Hepatocyte (in vitro differentiated cells): Measurements from ENCODE around the gene PDE11A.
"Not testable (repeated sequence)": the region's sequence is repeated elsewhere in the genome, so short reads cannot be mapped to it uniquely, and the experiment has no call there.

Experiments
- CTCF ChIP-seq: fragments of 200-600 bp; sonication (generic); IDR thresholded peaks from 2 replicates; pipeline ENCODE4 v1.5.1; 2016; ENCODE audit warnings: antibody characterized with exemption, mild to moderate bottlenecking; ENCODE audit not compliant: poor library complexity
- EZH2 ChIP-seq: fragments of 200-600 bp; sonication (generic); IDR thresholded peaks from 2 replicates; pipeline ENCODE4 v1.6.1; 2016; ENCODE audit warnings: antibody characterized with exemption, mild to moderate bottlenecking, borderline replicate concordance
- EZH2phosphoT487 ChIP-seq: fragments of 200-600 bp; sonication (generic); IDR thresholded peaks from one replicate; pipeline ENCODE4 v1.6.1; 2018; ENCODE audit warnings: antibody characterized with exemption, mild to moderate bottlenecking, low read depth, moderate library complexity; ENCODE audit not compliant: unreplicated experiment, severe bottlenecking

DNA sequence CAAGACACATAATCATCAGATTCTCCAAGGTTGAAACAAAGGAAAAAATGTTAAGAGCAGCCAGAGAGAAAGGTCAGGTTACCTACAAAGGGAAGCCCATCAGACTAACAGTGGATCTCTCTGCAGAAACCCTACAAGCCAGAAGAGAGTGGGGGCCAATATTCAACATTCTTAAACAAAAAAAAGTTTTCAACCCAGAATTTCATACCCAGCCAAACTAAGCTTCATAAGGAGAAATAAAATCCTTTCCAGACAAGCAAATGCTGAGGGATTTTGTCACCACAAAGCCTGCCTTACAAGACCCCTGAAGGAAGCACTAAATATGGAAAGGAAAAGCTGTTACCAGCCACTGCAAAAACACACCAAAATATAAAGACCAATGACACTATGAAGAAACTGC lies 39.0 kb downstream of the PDE11A start:
- TF ChIP-seq CTCF, EZH2, EZH2phosphoT487: not testable (repeated sequence)
